Thymus (tissue), 11 donors: ENCODE data around the gene PPM1A. TPM values are rescaled to one million over a fixed set of nuclear protein-coding genes. Genes with fewer than 3 reads are reported as not detected.

ENCODE experiments used
- DNase-seq, 9 donors: peaks; one replicate each; pipeline ENCODE4 v3.0.0-alpha.2; 2013; ENCODE audit warnings: low spot score in 9 of 9, low read depth in 6 of 9, missing footprints in 1 of 9
- H3K27ac ChIP-seq, 2 donors: one replicate each; pipeline ENCODE4 v1.5.1; 2013; ENCODE audit warnings: control low read depth in 1 of 2, low read depth in 1 of 2, low read length in 1 of 2, mild to moderate bottlenecking in 1 of 2, moderate library complexity in 1 of 2
- H3K27me3 ChIP-seq, 2 donors: one replicate each; pipeline ENCODE4 v1.5.1; 2013; ENCODE audit warnings: low read length in 1 of 2; ENCODE audit not compliant: control insufficient read depth in 2 of 2, insufficient read depth in 1 of 2
- H3K36me3 ChIP-seq, 2 donors: one replicate each; pipeline ENCODE4 v1.5.1; 2013; ENCODE audit warnings: low read length in 1 of 2, mild to moderate bottlenecking in 1 of 2, moderate library complexity in 1 of 2; ENCODE audit not compliant: control insufficient read depth in 2 of 2, insufficient read depth in 2 of 2
- H3K4me1 ChIP-seq, 2 donors: one replicate each; pipeline ENCODE4 v1.5.1; 2013; ENCODE audit warnings: low read length in 2 of 2; ENCODE audit not compliant: control insufficient read depth in 2 of 2, insufficient read depth in 2 of 2
- H3K4me3 ChIP-seq, 2 donors: one replicate each; pipeline ENCODE4 v1.5.1; 2013; ENCODE audit warnings: low read length in 2 of 2, control low read depth in 1 of 2, mild to moderate bottlenecking in 1 of 2
- H3K9me3 ChIP-seq, 2 donors: one replicate each; pipeline ENCODE4 v1.5.1; 2013; ENCODE audit warnings: low read length in 1 of 2, mild to moderate bottlenecking in 1 of 2; ENCODE audit not compliant: control insufficient read depth in 2 of 2, insufficient read depth in 1 of 2
- WGBS: extraction: QIAGEN DNeasy Blood & Tissue Kit; methylation state at CpG from one replicate; pipeline ENCODE4 v1.1.7; 2013; 5-methylcytosine and 5-hydroxymethylcytosine counted together
- polyA plus RNA-seq: library from polyadenylated mRNA; stranded (reverse); fragments of 200-250 nt; gene quantifications from one replicate; pipeline ENCODE4 v1.2.3, GENCODE V29; 2013
- total RNA-seq: library from RNA; stranded (reverse); fragments of 120-200 nt; gene quantifications from one replicate; pipeline ENCODE4 v1.2.4, GENCODE V29; 2013
- donor health status: healthy.

PPM1A gene
- total and polyA plus RNA-seq, 2 donors: 25.2 to 41.6 TPM

DNA sequence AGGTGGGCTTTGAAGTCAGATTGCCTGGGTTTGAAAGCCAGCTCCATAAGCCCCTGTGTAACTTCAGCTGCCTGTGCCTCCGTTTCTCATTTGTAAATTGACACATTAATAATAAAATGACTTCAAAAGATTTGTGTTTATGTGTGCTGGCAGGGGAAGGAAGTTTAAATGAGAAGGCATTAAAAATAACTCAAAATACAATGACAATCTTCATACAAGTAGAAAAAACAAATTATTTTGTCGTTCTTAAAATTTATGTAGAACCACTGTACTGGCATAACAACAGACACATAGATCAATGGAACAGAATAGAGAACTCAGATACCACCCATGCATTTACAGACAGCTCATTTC lies 83.0 kb downstream of the PPM1A start:
- DNase-seq: no peak
- Histone ChIP-seq H3K36me3 (no peaks in the 10 kb centered on the region), H3K27ac (no peak overlapping the region), H3K27me3 (peaks cover 0 to 15% of the 10 kb centered on the region in 2 donors), H3K9me3 (no peaks in the 10 kb centered on the region), H3K4me1 (peaks cover 4 to 15% of the 10 kb centered on the region in 2 donors), H3K4me3 (peak overlapping the region in 1 of 2 donors; percentile 59)
- WGBS: 28% methylated on average over 2 of the region's 2 CpGs

DNA sequence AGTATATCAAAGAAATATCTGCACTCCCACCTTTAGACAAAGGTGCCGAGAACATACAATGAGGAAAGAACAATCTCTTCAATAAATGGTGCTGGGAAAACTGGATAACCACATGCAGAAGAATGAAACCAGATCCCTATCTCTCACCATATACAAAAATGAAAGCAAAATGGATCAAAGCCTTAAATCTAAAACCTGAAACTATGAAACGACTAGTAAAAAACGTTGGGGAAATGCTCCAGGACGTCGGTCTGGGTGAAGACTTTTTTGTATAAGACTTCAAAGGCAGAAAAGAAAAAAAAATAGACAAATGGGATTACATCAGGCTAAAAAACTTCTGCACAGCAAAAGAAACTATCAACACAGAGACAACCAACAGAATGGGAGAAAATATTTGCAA lies 83.8 kb downstream of the PPM1A start:
- no peaks in the 10 kb centered on the region for H3K9me3 ChIP-seq
- WGBS: 7% methylated on average over 5 of the region's 5 CpGs
- no peak overlapping the region for H3K4me3 ChIP-seq
- DNase-seq: peak in 1 of 9 donors; percentile 33
- peaks cover 0 to 11% of the 10 kb centered on the region in 2 donors for H3K27me3 ChIP-seq
- no peak overlapping the region for H3K27ac ChIP-seq
- peaks cover 3 to 12% of the 10 kb centered on the region in 2 donors for H3K4me1 ChIP-seq
- no peaks in the 10 kb centered on the region for H3K36me3 ChIP-seq

DNA sequence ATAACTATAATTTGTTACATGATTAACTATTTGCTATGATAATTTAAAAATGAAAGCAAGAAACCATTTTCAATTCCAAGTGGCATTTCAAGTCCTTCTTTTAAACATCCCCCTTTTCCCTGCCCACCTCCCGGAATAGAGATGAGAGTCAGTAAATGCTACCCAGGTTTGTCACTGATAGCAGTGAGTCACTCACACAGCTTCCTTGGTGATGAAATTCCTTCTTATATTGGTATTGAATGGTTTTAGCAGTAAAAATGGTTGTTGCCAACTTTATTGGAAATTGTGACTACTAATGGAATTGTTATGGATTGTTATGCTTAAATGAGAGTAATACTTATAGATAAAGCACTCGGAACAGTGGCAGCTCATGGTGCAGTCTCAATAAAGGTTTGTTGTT lies 90.5 kb downstream of the PPM1A start:
- DNase-seq: no peak
- H3K27me3 ChIP-seq: peaks cover 0 to 2% of the 10 kb centered on the region in 2 donors
- no peak overlapping the region for H3K4me3 ChIP-seq
- no peak overlapping the region for H3K27ac ChIP-seq
- WGBS: 95% methylated on average over 2 of the region's 2 CpGs
- H3K9me3 ChIP-seq: no peaks in the 10 kb centered on the region
- H3K36me3 ChIP-seq: no peaks in the 10 kb centered on the region
- no peaks in the 10 kb centered on the region for H3K4me1 ChIP-seq

DNA sequence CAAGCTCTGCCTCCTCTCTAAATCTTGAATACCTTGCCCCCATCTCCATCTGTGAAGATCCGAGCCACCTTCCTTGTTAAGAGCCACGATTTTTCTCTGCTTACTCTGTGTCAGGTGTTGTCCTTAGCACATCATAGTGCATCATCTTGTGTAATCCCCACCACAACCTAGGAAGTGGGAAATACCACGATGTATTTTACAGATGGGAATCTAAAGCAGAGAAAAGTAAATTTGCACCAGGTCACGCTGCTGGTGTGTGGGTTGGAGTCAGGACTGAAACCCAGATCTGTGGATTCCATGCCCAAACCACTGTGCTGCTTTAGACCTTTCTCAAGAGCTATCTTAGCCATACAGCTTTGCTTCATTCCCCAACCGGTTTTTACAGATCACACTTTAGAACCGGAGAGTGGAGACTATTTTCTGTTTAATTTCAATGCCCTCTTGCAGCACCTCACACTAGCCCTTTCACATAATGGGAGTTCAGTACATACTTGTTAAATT lies 94.6 kb downstream of the PPM1A start:
- no peak overlapping the region for H3K4me3 ChIP-seq
- no peaks in the 10 kb centered on the region for H3K27me3 ChIP-seq
- no peaks in the 10 kb centered on the region for H3K36me3 ChIP-seq
- DNase-seq: no peak
- 50% methylated on average over 6 of the region's 6 CpGs for WGBS
- no peaks in the 10 kb centered on the region for H3K9me3 ChIP-seq
- H3K27ac ChIP-seq: no peak overlapping the region
- peaks cover 0 to 3% of the 10 kb centered on the region in 2 donors for H3K4me1 ChIP-seq

GRCh38 chr14:60344751-60345150 lies 95.7 kb downstream of the PPM1A start:
- Histone ChIP-seq H3K4me1 (peaks cover 0 to 3% of the 10 kb centered on the region in 2 donors), H3K9me3 (no peaks in the 10 kb centered on the region), H3K36me3 (no peaks in the 10 kb centered on the region), H3K4me3 (no peak overlapping the region), H3K27ac (no peak overlapping the region), H3K27me3 (no peaks in the 10 kb centered on the region)
- WGBS: 13% methylated on average over 2 of the region's 2 CpGs
- DNase-seq: no peak

GRCh38 chr14:60346706-60347105 lies 97.7 kb downstream of the PPM1A start:
- Histone ChIP-seq H3K36me3 (no peaks in the 10 kb centered on the region), H3K27me3 (peaks cover 0 to 3% of the 10 kb centered on the region in 2 donors), H3K27ac (no peak overlapping the region), H3K4me1 (peaks cover 0 to 3% of the 10 kb centered on the region in 2 donors), H3K4me3 (no peak overlapping the region), H3K9me3 (no peaks in the 10 kb centered on the region)
- WGBS: 89% methylated on average over 2 of the region's 2 CpGs
- peak in 1 of 9 donors; percentile 30 for DNase-seq

GRCh38 chr14:60348211-60348610 lies 99.2 kb downstream of the PPM1A start:
- DNase-seq: no peak
- H3K27ac ChIP-seq: no peak overlapping the region
- H3K4me1 ChIP-seq: peaks cover 0 to 3% of the 10 kb centered on the region in 2 donors
- no peaks in the 10 kb centered on the region for H3K9me3 ChIP-seq
- no peaks in the 10 kb centered on the region for H3K36me3 ChIP-seq
- 79% methylated on average over 4 of the region's 4 CpGs for WGBS
- no peak overlapping the region for H3K4me3 ChIP-seq
- H3K27me3 ChIP-seq: peaks cover 0 to 3% of the 10 kb centered on the region in 2 donors

Other genes with a start within 250 kb of the PPM1A start
- gene PCNX4, start 157.3 kb upstream of the PPM1A start, total RNA-seq: 55.3 TPM
- gene PCNX4, start 157.3 kb upstream of the PPM1A start, polyA plus RNA-seq: 38.5 TPM
- gene DHRS7, start 83.8 kb upstream of the PPM1A start, total RNA-seq: 40.7 TPM
- 63.7 TPM for gene DHRS7, start 83.8 kb upstream of the PPM1A start, polyA plus RNA-seq
- 0.24 TPM for gene C14orf39, start 236.8 kb downstream of the PPM1A start, total RNA-seq
- 0.66 TPM for gene C14orf39, start 236.8 kb downstream of the PPM1A start, polyA plus RNA-seq